ENCODE data around the gene MED12L.
A peak's percentile ranks its signal among the peaks of the same experiment; 100 is the strongest.

Gene MED12L

GRCh38 chr3:151191095-151191494, 105.6 kb downstream of the MED12L start:
- DNase-seq = no peak

- no peak for DNase-seq
Measured at GRCh38 chr3:151192545-151192944, 107.1 kb downstream of the MED12L start.

DNA sequence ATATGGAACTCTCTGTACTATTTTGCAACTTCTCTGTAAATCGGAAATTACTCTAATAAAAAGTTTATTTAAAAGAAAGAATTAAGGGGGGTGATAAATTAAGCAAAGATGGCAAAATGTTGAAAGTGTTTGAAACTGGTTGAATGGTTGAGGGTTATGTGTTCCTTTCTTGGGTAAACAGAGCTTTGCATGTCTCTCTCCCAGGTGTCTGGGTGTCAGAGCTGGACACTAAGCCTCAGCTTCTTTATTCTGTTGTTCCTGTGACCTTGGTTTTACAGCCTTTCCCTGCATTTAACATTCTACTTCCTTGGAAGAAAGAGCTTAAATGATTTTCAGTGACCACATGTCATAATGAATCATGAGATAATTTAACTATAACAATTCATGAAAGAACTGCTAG, 110.4 kb downstream of the MED12L start:
- DNase-seq = no peak

GRCh38 chr3:151196434-151196833, 111.0 kb downstream of the MED12L start:
- no peak for DNase-seq

GRCh38 chr3:151197228-151197627, 111.8 kb downstream of the MED12L start:
- DNase-seq = no peak

DNA sequence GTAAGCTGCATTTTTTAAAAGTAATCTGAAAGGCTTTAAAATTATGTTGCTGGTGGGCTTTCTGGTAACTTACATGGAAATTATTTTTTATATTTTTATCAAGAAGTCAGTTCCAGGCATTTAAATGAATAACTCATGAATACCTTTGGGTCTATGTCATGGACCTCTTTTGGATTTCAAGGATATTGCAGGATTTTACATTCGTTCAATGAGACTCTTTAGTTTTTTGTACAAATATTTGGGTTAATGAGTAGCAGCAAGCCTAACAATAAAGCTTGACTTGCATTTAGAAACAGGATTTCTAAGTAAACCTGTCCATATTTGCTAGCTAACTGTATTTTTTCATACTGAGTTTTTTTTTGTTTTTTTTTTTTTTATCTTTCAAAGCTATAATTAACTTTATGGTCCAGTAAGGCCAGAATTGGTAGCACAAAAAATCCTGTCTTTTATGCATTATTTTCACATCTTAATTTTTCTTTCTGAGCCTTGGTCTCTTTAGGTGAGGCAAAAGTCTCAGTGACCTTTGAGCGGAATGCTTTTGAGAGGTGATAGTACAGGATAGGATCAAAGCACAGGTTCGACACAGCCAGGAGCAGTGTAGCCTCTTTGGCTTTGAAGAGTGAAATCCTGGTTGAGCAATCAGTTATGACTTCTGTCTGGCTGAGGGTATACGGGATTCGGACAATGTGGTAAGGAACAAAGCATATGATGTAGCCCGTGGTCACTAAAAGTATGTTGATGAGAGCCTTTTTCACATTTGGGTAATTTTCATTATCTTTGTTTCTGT, 112.7 kb downstream of the MED12L start:
- DNase-seq = no peak

DNA sequence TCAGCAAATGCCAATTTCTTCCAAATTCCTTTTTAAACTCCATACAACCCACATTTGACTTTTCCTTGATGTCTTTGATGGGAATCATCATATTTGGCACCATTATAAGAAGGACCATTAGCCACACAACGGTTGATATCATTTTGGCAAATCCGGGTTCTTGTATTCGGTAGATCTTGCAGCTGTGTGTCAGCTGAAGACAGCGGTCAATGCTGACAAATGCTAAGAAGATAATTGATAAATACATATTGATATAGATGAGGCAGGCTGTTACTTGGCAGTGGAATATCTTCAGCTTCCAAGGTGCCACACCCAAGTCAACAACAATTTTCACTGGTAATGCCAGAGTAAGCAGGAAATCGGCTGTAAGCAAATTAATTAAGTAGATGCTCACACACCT, 113.4 kb downstream of the MED12L start:
- DNase-seq = no peak

GRCh38 chr3:151199554-151200438, 114.3 kb downstream of the MED12L start:
- no peak for DNase-seq

DNA sequence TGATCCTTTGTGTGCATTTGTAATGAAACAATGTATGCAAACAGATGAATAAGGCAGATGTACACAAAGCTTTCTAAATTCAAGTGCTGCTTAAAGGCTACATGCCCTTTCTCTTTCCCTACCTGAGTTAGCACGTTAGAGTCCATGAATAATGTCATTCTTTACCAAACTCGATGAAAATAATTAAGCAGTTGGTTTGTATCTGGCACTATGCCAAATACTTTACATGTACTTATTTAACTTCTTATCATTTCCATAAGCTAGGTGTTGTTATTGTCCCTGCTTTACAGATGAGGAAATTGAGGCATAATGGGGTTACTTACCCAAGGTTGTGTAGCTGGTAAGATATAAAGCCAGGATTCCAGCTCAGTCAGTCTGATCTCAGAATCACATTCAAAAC, 115.1 kb downstream of the MED12L start:
- DNase-seq = no peak

GRCh38 chr3:151201051-151201730, 115.7 kb downstream of the MED12L start:
- DNase-seq = no peak

GRCh38 chr3:151203051-151203420, 117.6 kb downstream of the MED12L start, which contains the start of gene GPR171:
GPR171 (minus strand) TSS chr3:151203216; CDS start chr3:151199386, 3,830 bp downstream.
- peak; percentile 28 for DNase-seq

- no peak for DNase-seq
Measured at GRCh38 chr3:151204530-151205402, 119.3 kb downstream of the MED12L start.

DNA sequence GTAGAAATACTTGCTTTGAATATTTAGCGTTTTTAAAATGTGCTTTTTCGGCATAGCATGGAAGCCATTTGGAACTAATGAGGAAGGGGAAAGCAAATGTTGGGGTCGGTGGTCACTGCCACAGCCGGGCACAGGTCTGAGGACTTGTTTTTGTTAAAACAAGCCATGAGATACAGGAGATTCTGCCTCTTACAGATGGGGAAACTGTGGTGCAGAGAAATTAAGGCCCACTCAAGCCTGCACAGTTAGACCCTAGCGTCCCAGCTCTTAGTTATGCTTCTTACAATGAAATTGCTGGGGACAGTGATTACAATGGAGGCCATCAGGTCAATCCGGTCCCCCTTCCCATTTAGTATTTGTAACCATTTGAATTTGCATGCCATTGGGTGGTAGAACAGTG, 120.0 kb downstream of the MED12L start:
- no peak for DNase-seq

DNA sequence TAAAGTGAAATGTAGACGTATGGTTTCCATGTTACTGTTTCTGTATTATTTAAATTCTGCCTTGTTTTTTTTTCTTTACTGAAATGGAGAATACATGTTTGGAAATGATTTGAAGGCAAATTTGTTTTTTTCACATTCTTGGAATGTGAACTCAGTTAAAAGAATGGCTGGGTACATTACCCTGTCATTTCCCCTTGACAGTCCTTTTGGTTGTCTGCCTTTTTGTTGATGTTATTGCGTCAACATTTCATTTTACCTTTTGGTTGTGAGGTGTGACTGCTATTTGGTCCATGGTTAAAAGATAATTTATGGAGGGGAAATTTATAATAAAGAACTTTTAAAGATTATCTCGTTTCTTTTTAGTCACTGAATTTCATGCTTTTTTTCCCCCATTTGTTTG, 120.7 kb downstream of the MED12L start:
- DNase-seq = no peak

GRCh38 chr3:151209654-151210053, 124.2 kb downstream of the MED12L start:
- DNase-seq = no peak

- DNase-seq = no peak
Measured at GRCh38 chr3:151210676-151211381, 125.4 kb downstream of the MED12L start.

- no peak for DNase-seq
Measured at GRCh38 chr3:151213151-151213550, 127.7 kb downstream of the MED12L start.

DNA sequence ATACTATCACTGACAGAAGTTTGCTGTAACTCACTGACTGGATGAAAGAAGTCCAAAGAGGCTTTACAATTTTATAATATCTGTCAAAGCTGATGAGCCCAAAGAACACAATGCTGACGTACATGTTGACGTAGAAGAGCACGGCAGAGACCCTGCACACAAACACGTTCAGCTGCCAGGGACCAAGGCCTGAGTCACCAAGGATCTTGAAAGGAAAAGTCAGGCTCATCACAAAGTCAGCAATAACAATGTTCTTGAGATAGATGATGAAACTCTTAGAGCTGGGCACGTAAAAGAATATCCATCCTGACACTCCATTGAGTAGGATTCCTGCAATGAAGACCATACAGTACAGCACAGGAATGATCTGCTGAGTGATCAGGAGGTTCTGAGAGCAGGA, 128.4 kb downstream of the MED12L start:
- no peak for DNase-seq

GRCh38 chr3:151214459-151214858, 129.0 kb downstream of the MED12L start:
- no peak for DNase-seq

DNA sequence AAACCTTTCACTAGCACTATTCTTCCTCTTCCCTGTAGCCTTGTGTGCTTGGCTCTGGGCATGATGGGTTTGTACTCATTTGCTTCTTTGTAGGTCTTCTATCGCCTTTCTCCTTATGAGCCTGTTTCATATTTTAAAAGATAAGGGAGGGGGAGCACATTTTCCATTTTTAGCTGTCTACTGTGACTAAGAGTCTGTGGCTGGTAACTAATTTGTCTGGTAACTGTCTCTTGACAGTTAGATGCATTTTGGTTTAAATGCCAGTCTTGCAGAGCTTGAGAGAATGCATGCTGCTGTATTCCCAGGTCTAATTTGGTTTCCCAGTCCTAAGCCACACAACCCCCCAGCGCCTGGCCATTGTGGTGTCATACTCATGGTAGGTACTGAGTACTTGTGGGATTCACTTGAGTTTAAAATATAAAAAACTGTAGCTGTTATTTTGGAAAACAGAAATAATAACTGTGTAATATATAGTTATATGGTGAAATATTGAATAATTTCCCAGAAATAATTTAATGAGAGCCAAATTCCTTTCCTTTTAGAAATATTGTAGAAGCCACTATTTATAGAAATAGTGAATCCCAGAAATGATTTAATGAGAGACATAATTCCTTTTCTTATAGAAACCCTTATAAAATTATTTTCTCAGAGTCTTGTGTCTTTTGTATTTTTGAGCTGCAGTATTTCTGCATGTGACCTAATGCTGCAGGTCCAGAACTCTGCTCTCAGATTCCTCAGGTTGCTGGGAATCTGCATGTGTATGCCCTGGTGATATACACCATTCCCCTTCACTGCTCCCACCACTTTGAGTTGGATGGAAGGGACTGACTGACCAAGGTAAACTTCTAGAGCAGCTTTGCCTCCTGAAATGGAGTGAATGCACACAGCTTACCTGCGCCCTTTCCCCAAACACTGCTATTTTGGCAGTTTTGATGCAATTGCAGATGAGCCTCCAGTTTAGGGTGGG, 131.5 kb downstream of the MED12L start:
- no peak for DNase-seq

- DNase-seq = no peak
Measured at GRCh38 chr3:151218136-151218535, 132.7 kb downstream of the MED12L start.

Data from activated T-cell treated with anti-CD3 and anti-CD28 coated beads for 4 hours (primary cell).